ENCODE measurements around the gene RIMBP2. TPM values are rescaled to one million over a fixed set of nuclear protein-coding genes. Genes with fewer than 3 reads are reported as not detected.
"Not testable (repeated sequence)": the region's sequence is repeated elsewhere in the genome, so short reads cannot be mapped to it uniquely, and the experiment has no call there.

Gene RIMBP2
- total RNA-seq, 1 donor from 2014 or later, result 47.7 TPM

- no peak for DNase-seq (ENCODE audit: low spot score in 2 of 2)
- FAIRE-seq, result no peak
Measured at GRCh38 chr12:130742716-130743115, 26.6 kb upstream of the RIMBP2 start.

GRCh38 chr12:130742112-130742511 is 26.0 kb upstream of the RIMBP2 start:
- no peak for FAIRE-seq
- DNase-seq (ENCODE audit: low spot score in 2 of 2), result no peak

GRCh38 chr12:130739571-130739970 is 23.5 kb upstream of the RIMBP2 start:
- FAIRE-seq, result no peak
- DNase-seq (ENCODE audit: low spot score in 2 of 2), result no peak

GRCh38 chr12:130738403-130738802 is 22.3 kb upstream of the RIMBP2 start:
- not testable (repeated sequence) for DNase-seq (ENCODE audit: low spot score in 2 of 2); FAIRE-seq

GRCh38 chr12:130737731-130738130 is 21.6 kb upstream of the RIMBP2 start:
- DNase-seq (ENCODE audit: low spot score in 2 of 2) (no peak), FAIRE-seq (no peak)

- FAIRE-seq (no peak), DNase-seq (ENCODE audit: low spot score in 2 of 2) (no peak)
Measured at GRCh38 chr12:130729344-130729743, 13.2 kb upstream of the RIMBP2 start.

GRCh38 chr12:130728158-130729058 is 12.3 kb upstream of the RIMBP2 start:
- FAIRE-seq (no peak), DNase-seq (ENCODE audit: low spot score in 2 of 2) (no peak)

- no peak for FAIRE-seq
- no peak for DNase-seq (ENCODE audit: low spot score in 2 of 2)
Measured at GRCh38 chr12:130719263-130719859, 3.3 kb upstream of the RIMBP2 start.

- FAIRE-seq, result no peak
- no peak for DNase-seq (ENCODE audit: low spot score in 2 of 2)
Measured at GRCh38 chr12:130717752-130718151, 1.7 kb upstream of the RIMBP2 start.

- DNase-seq (ENCODE audit: low spot score in 2 of 2), result no peak
- no peak for FAIRE-seq
Measured at GRCh38 chr12:130716969-130717366, 869 bp upstream of the RIMBP2 start.

- no peak for DNase-seq (ENCODE audit: low spot score in 2 of 2)
Measured at GRCh38 chr12:130715150-130715997, 725 bp downstream of the RIMBP2 start.

GRCh38 chr12:130714591-130715149 is 1.4 kb downstream of the RIMBP2 start:
- DNase-seq (ENCODE audit: low spot score in 2 of 2) (no peak), FAIRE-seq (no peak)

More at GRCh38 chr12:130715150-130715997, 725 bp downstream of the RIMBP2 start:
- no peak for FAIRE-seq

GRCh38 chr12:130714091-130714590 is 2.0 kb downstream of the RIMBP2 start:
- FAIRE-seq (no peak), DNase-seq (ENCODE audit: low spot score in 2 of 2) (no peak)

GRCh38 chr12:130713581-130713991 is 2.5 kb downstream of the RIMBP2 start:
- DNase-seq (ENCODE audit: low spot score in 2 of 2) (no peak), FAIRE-seq (no peak)

- DNase-seq (ENCODE audit: low spot score in 2 of 2) (no peak), FAIRE-seq (no peak)
Measured at GRCh38 chr12:130712346-130713065, 3.6 kb downstream of the RIMBP2 start.

- no peak for DNase-seq (ENCODE audit: low spot score in 2 of 2)
Measured at GRCh38 chr12:130711756-130712155, 4.3 kb downstream of the RIMBP2 start.

GRCh38 chr12:130710733-130711080 is 5.4 kb downstream of the RIMBP2 start:
- DNase-seq (ENCODE audit: low spot score in 2 of 2) (no peak), FAIRE-seq (no peak)

More at GRCh38 chr12:130711756-130712155, 4.3 kb downstream of the RIMBP2 start:
- FAIRE-seq, result no peak

- FAIRE-seq (no peak), DNase-seq (ENCODE audit: low spot score in 2 of 2) (no peak)
Measured at GRCh38 chr12:130709971-130710732, 5.9 kb downstream of the RIMBP2 start.

Measured in frontal cortex (tissue), 4 donors.